Fibroblast of lung (primary cell): ENCODE results near the gene FHIT.

ENCODE experiments used
- EZH2 ChIP-seq: IDR thresholded peaks from 2 replicates; pipeline ENCODE4 v1.5.1; 2012; ENCODE audit warnings: low read length, control low read depth, mild to moderate bottlenecking; ENCODE audit errors: missing control alignments
- TF ChIP-seq, protein P1 (sequence below), 2 donors: IDR thresholded peaks in 1 of 2; conservative IDR thresholded peaks in 1 of 2; 1 replicate in 1 of 2; 2 replicates in 1 of 2; pipeline ENCODE4 v1.5.1; 2011 to 2012; ENCODE audit warnings: low read length in 2 of 2, control low read depth in 1 of 2, inconsistent platforms in 1 of 2, low read depth in 1 of 2, mild to moderate bottlenecking in 1 of 2

DNA sequence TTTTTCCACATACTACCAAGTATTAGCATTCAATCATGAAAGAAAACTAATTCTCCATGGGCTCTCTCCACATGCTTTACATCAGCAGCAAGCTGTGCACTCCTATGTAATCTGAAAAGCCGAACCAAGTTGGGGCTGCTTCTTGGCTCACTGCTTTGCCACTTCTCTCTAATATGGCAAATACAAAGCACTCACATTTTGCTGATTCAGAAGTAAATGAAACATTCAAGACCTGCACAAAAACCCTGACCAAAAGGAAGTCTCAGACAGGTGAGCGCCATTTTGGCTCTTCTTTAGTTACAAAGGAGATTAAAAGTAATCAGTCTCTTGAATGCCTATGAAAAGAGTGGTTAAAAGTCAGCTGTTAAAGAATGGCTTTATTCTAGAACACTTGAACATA lies 915.2 kb downstream of the FHIT start:
- TF ChIP-seq, protein P1, sequence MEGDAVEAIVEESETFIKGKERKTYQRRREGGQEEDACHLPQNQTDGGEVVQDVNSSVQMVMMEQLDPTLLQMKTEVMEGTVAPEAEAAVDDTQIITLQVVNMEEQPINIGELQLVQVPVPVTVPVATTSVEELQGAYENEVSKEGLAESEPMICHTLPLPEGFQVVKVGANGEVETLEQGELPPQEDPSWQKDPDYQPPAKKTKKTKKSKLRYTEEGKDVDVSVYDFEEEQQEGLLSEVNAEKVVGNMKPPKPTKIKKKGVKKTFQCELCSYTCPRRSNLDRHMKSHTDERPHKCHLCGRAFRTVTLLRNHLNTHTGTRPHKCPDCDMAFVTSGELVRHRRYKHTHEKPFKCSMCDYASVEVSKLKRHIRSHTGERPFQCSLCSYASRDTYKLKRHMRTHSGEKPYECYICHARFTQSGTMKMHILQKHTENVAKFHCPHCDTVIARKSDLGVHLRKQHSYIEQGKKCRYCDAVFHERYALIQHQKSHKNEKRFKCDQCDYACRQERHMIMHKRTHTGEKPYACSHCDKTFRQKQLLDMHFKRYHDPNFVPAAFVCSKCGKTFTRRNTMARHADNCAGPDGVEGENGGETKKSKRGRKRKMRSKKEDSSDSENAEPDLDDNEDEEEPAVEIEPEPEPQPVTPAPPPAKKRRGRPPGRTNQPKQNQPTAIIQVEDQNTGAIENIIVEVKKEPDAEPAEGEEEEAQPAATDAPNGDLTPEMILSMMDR (conservative IDR thresholded peaks at IDR 0.05 in 1 of 2, IDR thresholded peaks at IDR 0.05 in 1 of 2; ENCODE audit: low read depth in 1 of 2, low read length in 2 of 2), result no peak
- no peak for TF ChIP-seq EZH2
